Measurements from ENCODE around the gene SORCS1.

Gene SORCS1

DNA sequence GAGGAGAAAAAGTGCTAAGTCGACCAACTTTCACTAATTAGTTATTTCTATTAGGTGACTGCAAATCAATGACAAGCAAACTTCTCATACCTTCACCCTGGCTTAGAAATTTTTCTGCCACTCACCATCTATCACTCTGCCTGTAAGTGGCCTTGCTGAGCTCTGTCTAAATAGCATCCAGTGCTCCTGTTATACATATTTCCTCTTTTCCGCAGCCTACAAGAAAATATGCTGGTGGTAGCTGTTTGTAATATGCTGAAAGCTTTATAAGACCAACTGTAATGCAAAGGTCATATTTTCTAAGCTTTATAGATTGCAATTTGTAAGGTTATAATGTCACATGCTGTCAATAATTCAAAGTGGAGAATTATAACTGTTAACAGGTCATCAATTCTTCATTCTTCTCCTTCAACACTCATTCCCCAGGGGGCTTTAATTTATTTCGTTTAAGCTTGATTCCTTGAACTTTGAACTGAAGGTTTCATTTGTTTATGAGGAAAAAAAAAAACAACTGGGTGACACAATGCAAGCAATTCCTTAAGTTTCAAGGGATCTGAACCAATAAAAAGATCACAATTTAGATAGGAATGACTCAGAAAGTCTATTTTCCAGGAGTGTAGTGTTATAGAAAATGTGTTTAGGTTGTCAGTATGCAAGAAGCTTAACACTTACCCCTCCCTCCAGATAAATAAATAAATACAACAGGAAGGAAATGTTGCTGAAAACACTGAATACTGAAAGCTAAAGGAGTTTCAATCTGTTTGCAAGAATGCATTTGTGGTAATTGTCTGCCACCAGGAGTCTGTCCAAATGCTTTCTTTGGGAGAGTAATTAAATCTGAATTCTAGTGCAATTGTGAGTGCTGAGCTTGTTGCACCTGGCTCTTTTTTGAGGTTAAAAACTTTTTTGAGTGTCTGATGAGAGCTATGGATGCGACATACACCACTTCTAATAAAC lies 183.7 kb downstream of the SORCS1 start:
- Histone ChIP-seq H3K36me3 (ENCODE audit: control insufficient read depth, low read length) (no peaks in the 10 kb centered on the region), H3F3A (ENCODE audit: control insufficient read depth, insufficient read depth) (no peaks in the 10 kb centered on the region), H3K27me3 (ENCODE audit: control insufficient read depth, low read length) (no peaks in the 10 kb centered on the region), H3K4me2 (ENCODE audit: low read length) (no peak overlapping the region), H3K79me2 (ENCODE audit: control insufficient read depth, low read length) (no peaks in the 10 kb centered on the region), H4K20me1 (ENCODE audit: control insufficient read depth, insufficient read depth, low read depth, low read length) (no peaks in the 10 kb centered on the region), H3K9me2 (replicated peaks; ENCODE audit: control insufficient read depth, low read length) (no peaks in the 10 kb centered on the region), H3K9me3 (ENCODE audit: control insufficient read depth, insufficient read depth, low read length) (no peaks in the 10 kb centered on the region), H3K4me1 (ENCODE audit: control insufficient read depth, low read length) (no peaks in the 10 kb centered on the region), H3K4me3 (ENCODE audit: low read length) (no peak overlapping the region), H3K27ac (ENCODE audit: low read depth, low read length) (no peak overlapping the region)
- no peak for TF ChIP-seq EZH2phosphoT487 (IDR thresholded peaks at IDR 0.05; ENCODE audit: borderline replicate concordance, low read length)
- TF ChIP-seq, protein P1, sequence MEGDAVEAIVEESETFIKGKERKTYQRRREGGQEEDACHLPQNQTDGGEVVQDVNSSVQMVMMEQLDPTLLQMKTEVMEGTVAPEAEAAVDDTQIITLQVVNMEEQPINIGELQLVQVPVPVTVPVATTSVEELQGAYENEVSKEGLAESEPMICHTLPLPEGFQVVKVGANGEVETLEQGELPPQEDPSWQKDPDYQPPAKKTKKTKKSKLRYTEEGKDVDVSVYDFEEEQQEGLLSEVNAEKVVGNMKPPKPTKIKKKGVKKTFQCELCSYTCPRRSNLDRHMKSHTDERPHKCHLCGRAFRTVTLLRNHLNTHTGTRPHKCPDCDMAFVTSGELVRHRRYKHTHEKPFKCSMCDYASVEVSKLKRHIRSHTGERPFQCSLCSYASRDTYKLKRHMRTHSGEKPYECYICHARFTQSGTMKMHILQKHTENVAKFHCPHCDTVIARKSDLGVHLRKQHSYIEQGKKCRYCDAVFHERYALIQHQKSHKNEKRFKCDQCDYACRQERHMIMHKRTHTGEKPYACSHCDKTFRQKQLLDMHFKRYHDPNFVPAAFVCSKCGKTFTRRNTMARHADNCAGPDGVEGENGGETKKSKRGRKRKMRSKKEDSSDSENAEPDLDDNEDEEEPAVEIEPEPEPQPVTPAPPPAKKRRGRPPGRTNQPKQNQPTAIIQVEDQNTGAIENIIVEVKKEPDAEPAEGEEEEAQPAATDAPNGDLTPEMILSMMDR (IDR thresholded peaks at IDR 0.05; ENCODE audit: low read depth, low read length, poor library complexity, severe bottlenecking) = no peak

GRCh38 chr10:106978756-106979155 lies 185.8 kb downstream of the SORCS1 start:
- no peak overlapping the region for H3K4me3 ChIP-seq (ENCODE audit: low read length)
- no peaks in the 10 kb centered on the region for H3K36me3 ChIP-seq (ENCODE audit: control insufficient read depth, low read length)
- no peaks in the 10 kb centered on the region for H3K9me2 ChIP-seq (replicated peaks; ENCODE audit: control insufficient read depth, low read length)
- no peaks in the 10 kb centered on the region for H3K27me3 ChIP-seq (ENCODE audit: control insufficient read depth, low read length)
- H4K20me1 ChIP-seq (ENCODE audit: control insufficient read depth, insufficient read depth, low read depth, low read length) = no peaks in the 10 kb centered on the region
- no peak overlapping the region for H3K4me2 ChIP-seq (ENCODE audit: low read length)
- H3F3A ChIP-seq (ENCODE audit: control insufficient read depth, insufficient read depth) = no peaks in the 10 kb centered on the region
- no peak overlapping the region for H3K27ac ChIP-seq (ENCODE audit: low read depth, low read length)
- no peaks in the 10 kb centered on the region for H3K79me2 ChIP-seq (ENCODE audit: control insufficient read depth, low read length)
- no peak for TF ChIP-seq EZH2phosphoT487 (IDR thresholded peaks at IDR 0.05; ENCODE audit: borderline replicate concordance, low read length)
- TF ChIP-seq, protein P1 (IDR thresholded peaks at IDR 0.05; ENCODE audit: low read depth, low read length, poor library complexity, severe bottlenecking) = no peak
- no peaks in the 10 kb centered on the region for H3K4me1 ChIP-seq (ENCODE audit: control insufficient read depth, low read length)
- no peaks in the 10 kb centered on the region for H3K9me3 ChIP-seq (ENCODE audit: control insufficient read depth, insufficient read depth, low read length)

- Histone ChIP-seq H3K36me3 (ENCODE audit: control insufficient read depth, low read length) (no peaks in the 10 kb centered on the region), H3K27ac (ENCODE audit: low read depth, low read length) (no peak overlapping the region), H3K9me2 (replicated peaks; ENCODE audit: control insufficient read depth, low read length) (no peaks in the 10 kb centered on the region)
These were observed 190.8 kb downstream of the SORCS1 start for GRCh38 chr10:106973716-106974115.

More at GRCh38 chr10:106973716-106974115, 190.8 kb downstream of the SORCS1 start:
- no peaks in the 10 kb centered on the region for H3K27me3 ChIP-seq (ENCODE audit: control insufficient read depth, low read length)
- H3F3A ChIP-seq (ENCODE audit: control insufficient read depth, insufficient read depth) = no peaks in the 10 kb centered on the region
- H4K20me1 ChIP-seq (ENCODE audit: control insufficient read depth, insufficient read depth, low read depth, low read length) = no peaks in the 10 kb centered on the region
- no peak overlapping the region for H3K4me2 ChIP-seq (ENCODE audit: low read length)
- no peaks in the 10 kb centered on the region for H3K9me3 ChIP-seq (ENCODE audit: control insufficient read depth, insufficient read depth, low read length)
- no peak overlapping the region for H3K4me3 ChIP-seq (ENCODE audit: low read length)
- TF ChIP-seq EZH2phosphoT487 (IDR thresholded peaks at IDR 0.05; ENCODE audit: borderline replicate concordance, low read length) = no peak
- TF ChIP-seq, protein P1 (IDR thresholded peaks at IDR 0.05; ENCODE audit: low read depth, low read length, poor library complexity, severe bottlenecking) = no peak
- no peaks in the 10 kb centered on the region for H3K79me2 ChIP-seq (ENCODE audit: control insufficient read depth, low read length)
- no peaks in the 10 kb centered on the region for H3K4me1 ChIP-seq (ENCODE audit: control insufficient read depth, low read length)
